IPS-NIHi11 (cell line): ENCODE data around the gene HTR1A.

Source experiments
- DNase-seq: peaks from one replicate; pipeline ENCODE4 v3.0.0; 2012; ENCODE audit warnings: mixed read lengths, low spot score

HTR1A gene

DNA sequence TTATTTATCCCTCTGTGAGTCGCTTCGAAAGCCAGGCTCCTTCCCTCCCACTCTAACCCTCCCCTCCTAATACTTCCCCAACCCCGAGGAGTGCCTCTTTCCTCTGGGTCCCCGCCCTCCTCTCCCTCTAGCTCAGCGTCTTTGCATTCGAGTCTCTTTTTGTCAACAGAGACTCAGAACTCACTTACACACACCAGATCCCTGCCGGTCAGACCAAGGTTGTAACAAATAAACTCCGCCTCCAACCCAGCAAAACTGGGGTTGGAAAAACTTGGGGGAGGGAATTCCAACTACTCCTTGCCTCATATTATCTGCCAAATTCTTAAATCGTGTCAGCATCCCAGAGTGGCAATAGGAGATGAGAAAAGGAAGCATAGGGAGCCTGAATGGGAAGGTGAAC, at the start of gene HTR1A:
TSS of gene HTR1A (minus strand) at position 167 of the 400 bp plus-strand sequence. CDS start 726 bp downstream, outside the sequence.
- no peak for DNase-seq

DNA sequence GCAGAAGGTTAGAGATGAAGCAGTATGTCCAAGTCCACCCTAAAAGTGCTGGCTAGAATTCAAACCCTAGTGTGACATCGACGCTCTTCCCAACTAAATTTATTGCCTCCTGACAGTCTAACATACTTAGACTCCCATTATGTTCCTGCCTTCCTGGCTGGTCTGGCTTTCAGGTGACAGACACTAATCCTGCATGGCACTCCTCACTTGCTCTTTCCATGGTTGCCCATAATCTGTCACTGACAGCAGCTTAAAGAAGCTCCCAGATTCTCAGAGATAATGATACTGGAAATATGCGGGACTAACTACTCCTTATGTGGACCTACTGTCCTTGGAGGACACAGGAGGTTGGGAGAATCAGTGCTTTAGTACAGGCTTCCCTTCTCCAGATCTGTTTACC, 41.7 kb upstream of the HTR1A start:
- DNase-seq: no peak

- DNase-seq: no peak
These were observed 37.9 kb upstream of the HTR1A start for GRCh38 chr5:64000096-64000495.

DNA sequence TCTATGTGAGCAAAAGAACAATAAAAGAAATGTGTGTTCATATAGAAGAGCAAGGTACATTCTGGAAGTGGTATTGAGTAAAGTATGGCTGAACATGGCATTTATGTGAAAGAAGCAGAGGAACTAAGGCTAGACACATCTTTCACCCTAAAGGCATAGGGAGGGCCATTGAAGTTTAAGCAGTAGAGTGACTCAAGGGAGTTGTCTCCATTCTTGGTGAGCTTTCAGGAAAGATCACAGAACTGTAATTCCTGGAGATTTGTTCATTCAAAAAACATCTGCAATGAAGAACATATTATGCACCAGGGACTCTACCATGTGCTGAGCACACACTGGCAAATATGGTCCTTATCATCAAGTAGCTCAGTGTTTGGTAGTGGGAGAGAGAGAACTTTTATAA, 24.8 kb upstream of the HTR1A start:
- DNase-seq: no peak

DNA sequence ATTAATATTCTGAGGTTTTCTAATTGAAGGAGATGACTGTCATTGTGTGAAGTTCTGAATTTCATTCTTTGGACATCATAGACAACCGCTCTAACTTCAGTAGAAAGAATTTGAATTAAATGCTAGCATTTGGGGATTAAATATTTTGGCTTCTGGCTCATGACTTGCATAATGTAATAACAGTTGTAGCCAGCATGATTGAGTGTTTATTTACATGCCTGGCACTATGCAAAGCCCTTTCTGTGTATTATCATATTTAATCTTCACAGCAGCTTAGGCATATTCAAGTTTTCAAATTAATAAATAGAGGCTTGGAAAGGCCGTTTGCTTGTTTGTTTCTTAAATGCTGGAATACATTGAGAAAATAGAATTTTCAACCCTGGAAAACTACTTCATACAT, 19.6 kb upstream of the HTR1A start:
- DNase-seq: no peak

- no peak for DNase-seq
These were observed 1.7 kb upstream of the HTR1A start for GRCh38 chr5:63963926-63964325.

DNA sequence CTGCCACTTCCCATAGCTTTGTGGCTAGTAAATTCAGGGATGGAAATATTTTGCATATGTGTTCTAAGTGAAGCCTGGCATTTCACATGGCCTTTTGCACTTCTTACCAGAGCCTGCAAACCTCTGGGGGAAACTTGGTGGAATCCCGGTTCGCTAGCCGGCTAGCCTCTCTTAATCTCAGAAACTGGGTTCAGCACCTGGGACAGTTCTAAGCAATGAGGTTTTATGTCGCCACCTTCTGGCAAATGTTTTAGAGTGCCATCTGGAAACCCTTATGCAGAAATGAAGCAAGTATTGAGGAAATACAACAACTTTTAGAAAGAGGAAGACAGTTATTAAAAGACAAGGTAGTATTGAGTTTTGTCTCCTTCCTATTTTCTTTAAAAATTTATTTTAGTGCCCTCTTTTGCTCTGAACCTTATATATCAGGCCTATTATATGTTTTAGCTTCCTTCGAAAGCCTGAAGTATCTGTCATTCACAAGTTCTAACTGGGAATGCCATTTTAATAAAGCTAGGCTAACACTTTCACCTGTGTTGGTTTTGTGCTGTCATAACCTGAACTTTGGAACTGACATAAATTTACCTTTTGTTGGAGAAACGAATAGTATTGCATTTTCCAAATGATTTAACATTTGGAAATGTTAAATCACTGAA, 963 bp upstream of the HTR1A start:
- peak; percentile 77 for DNase-seq

DNA sequence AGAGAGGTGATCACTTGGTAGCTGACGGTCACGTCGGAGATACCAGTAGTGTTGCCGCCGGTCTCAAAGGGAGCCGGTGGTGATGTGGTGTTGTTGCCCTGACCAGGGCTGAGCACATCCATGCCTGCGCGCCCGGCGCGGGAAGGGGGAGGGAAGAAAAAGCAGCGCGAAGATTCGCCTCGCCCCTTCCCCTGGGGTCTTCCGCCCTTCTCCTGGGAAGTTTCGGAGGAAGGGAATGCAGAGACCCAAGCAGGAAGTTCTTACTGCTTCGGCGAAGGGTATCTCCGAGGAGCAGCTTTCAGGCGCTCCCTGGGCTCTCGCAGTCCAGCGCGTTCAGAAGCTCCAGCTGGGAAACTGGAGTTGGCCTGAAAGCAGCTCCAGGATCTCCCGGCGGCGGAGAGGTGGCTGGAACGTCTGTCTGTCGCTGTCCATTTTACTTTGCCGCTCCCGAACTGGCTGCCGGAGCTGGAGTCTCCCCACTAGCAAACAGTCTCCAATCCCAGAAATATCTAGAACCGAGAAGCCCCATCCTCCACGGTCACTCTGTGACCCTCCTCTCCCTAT, 565 bp downstream of the HTR1A start:
- peak; percentile 33 for DNase-seq

DNA sequence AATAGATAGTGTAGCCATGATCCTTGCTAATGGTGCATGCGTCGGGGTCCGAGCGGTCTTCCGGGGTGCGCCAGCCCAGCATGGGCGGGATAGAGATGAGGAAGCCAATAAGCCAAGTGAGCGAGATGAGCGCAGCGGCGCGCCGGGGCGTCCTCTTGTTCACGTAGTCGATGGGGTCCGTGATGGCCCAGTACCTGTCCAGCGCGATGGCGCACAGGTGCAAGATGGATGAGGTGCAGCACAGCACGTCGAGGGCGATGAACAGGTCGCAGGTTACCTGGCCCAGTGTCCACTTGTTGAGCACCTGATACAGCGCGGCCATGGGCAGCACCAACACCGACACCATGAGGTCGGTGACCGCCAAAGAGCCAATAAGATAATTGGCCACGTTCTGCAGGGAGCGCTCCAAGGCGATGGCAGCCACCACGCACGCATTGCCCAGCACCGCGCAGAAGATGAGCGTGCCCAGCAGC, 1.1 kb downstream of the HTR1A start:
- no peak for DNase-seq

DNA sequence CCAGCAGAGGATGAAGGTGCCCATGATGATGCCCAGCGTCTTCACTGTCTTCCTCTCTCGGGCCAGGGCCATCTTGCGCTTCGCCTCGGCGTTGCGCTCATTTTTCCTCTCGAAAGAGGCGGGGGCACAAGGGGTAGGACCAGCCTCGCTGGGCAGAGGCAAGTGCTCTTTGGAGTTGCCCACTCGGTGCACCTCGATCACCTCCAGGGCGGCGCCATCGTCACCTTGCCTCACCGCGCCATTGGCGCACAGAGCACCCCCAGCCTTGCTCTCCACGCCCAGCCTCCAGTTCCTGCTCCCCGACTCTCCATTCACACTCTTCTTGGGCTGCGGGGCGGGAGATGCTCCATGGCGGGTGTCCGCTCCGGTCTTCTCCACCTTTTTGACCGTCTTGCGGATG, 1.6 kb downstream of the HTR1A start:
- peak; percentile 17 for DNase-seq

DNA sequence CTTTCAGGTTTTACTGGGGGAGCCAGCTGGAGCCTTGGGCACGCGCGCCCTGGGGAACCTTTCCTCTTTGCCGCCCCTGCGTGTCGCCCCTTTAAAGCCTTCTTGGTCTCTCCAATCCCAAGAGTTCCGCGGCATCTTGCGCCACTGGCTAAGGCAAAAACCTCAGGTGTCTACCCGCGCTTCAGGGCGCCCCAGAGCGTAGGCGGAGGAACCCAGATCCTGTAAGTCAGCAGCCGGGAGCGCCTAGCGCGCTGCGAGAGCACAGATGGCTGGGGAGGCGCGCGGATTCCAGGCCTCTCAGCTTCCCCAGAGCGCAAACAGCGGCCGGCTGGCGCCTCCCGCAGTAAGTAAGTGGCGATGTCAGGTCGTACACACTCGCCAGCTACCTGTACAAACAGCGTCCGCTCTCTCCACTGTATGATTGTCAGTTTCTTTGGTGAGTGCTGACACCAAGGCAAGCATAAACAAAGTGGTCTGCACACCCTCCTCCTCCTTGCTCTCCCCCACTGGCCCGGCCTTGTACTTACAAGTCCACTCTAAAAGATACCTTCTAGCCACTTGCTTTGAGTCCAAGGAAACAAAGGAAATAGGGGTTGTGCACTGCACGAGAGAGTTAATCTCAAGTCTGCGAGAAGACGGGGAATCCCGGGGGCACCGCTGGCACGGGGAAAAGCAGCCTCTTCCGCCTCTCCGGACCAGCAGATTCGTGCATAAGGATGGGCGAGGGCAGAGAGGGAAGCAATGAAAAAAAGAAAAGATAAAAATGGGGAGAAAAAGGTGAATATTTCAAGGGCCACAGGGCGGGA, 2.9 kb downstream of the HTR1A start:
- DNase-seq: peak; percentile 67

GRCh38 chr5:63958654-63959053, 3.6 kb downstream of the HTR1A start:
- peak; percentile 15 for DNase-seq

DNA sequence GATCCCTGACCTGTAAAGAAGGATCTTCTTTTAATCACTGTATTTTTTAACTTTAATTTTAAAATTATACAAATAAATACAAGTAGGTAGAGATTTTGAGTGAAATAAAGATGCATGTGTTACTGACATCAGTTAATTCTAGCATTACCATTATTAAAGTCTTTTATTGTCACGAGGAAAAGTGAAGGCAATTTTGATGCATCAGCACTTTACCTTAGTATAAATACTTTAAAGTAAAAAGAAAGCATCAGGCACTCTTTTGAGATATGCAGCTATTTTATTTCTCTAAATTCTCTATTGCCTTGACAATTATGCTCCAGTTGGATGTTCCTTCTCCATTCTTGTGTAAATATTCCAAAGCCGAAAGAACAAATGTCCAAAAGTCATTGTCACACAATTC, 4.6 kb downstream of the HTR1A start:
- DNase-seq: no peak

DNA sequence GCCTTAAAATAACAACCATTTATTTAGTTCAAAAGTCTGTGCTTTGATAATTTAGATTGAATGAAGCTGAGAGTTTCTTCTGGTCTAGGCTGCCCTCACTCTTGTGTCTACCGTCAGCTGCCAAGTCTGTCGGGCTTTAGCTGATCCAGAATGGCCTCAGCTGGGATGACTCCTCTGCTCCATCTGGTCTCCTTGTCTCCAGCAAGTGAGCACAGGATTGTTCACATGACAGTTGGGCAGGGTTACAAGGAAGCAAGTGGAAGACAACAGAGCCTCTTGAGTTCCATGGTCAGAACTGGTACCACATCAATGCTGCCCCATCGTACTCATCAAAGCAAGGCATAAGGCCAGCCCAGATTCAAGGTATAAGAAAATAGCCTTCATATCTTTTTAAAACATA, 9.0 kb downstream of the HTR1A start:
- DNase-seq: no peak

GRCh38 chr5:63935103-63935502, 27.1 kb downstream of the HTR1A start:
- no peak for DNase-seq

DNA sequence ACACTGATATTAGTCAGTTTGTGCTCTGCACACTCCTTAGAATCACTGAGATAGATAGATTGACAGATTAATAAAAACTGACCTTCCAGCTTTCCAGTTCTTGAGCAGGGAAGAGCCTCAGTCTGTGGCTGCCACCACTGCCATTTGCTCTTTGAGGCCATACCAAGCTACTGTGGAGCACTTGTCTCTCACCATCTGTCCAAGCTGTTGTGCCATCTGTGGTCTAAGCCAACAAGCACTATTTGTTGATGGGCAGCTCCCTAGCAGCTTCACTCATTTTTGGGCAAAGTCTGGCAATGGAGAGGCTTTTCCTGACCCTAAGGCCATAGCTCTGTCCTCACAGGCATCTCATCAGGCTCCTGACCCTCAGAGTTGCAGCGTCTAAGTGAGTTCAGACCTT, 30.4 kb downstream of the HTR1A start:
- no peak for DNase-seq

DNA sequence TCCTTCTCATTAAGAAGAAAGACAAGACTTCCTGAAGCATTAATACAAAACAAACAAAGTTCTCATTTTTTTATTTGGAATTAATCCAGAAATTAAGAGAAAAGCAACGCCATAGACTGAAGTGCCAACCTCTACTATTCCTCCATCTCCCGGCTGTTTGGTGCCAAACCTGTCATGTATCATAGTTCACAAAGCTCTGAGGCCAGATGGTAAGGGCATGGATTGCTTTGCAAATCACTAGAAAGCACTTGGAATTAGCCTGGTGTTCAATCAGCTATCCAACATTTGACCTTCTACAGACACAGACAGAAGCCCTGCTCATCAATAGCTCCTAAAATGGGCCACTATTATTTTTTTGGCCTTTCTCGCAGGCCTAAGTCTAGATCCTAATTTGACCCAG, 33.8 kb downstream of the HTR1A start:
- DNase-seq: no peak

- no peak for DNase-seq
These were observed 38.3 kb downstream of the HTR1A start for GRCh38 chr5:63923914-63924313.

- DNase-seq: peak; percentile 8
These were observed 42.3 kb downstream of the HTR1A start for GRCh38 chr5:63919763-63920478.

DNA sequence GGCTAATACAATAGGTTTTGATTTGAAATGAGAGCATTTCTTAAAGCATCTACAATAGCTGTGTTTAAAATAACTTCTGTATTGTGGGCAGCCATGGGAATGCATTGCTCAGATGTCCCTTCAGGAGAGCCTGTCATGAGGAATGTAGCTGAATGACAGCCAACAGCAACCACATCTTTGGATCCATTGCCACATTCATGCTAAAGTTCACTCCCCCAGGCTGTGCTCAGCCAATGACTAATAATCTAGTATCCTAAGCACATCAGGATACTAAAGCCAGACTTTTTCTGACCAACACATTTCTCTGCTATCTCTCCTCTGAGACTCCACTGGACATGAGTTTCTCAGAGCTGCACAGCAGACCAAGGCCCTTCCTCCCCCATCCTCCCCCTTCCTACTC, 45.5 kb downstream of the HTR1A start:
- no peak for DNase-seq

GRCh38 chr5:63911871-63912270, 50.4 kb downstream of the HTR1A start:
- DNase-seq: no peak
